HL-60 (cell line): Measurements from ENCODE around the gene PIGBOS1.
"Not testable (repeated sequence)": the region's sequence is repeated elsewhere in the genome, so short reads cannot be mapped to it uniquely, and the experiment has no call there.

ENCODE experiments used
- DNase-seq, 2 experiments: peaks; one replicate each; pipeline ENCODE4 v3.0.0-alpha.2; 2010 to 2020; ENCODE audit warnings: low read depth in 1 of 2, low spot score in 1 of 2
- H3K27ac ChIP-seq: fragments of 250-450 bp; sonication (Bioruptor Pico); replicated peaks from 2 replicates; pipeline ENCODE4 v1.5.1; 2020; ENCODE audit warnings: mild to moderate bottlenecking, moderate library complexity
- H3K27me3 ChIP-seq: fragments of 250-450 bp; sonication (Bioruptor Pico); 2 replicates; pipeline ENCODE4 v1.5.1; 2021; ENCODE audit warnings: mild to moderate bottlenecking, moderate library complexity; ENCODE audit not compliant: insufficient read depth, poor library complexity, severe bottlenecking
- H3K4me3 ChIP-seq: replicated peaks from 2 replicates; pipeline ENCODE4 v1.5.1; 2011; ENCODE audit warnings: mild to moderate bottlenecking, control low read depth, low read length; ENCODE audit not compliant: insufficient read depth
- GABPA ChIP-seq: IDR thresholded peaks from 2 replicates; pipeline ENCODE4 v1.6.1; 2012; ENCODE audit warnings: low read depth
- POLR2AphosphoS5 ChIP-seq: IDR thresholded peaks from 2 replicates; pipeline ENCODE4 v1.6.1; 2012; ENCODE audit warnings: low read depth
- SPI1 ChIP-seq: IDR thresholded peaks from 2 replicates; pipeline ENCODE4 v1.6.1; 2012; ENCODE audit warnings: low read depth, mild to moderate bottlenecking, borderline replicate concordance
- TF ChIP-seq, protein P1 (sequence below): IDR thresholded peaks from one replicate; pipeline ENCODE4 v1.5.1; 2011; ENCODE audit warnings: low read length, control low read depth, inconsistent platforms; ENCODE audit not compliant: insufficient read depth
- TF ChIP-seq, protein P2 (sequence below): IDR thresholded peaks from 2 replicates; pipeline ENCODE4 v1.6.1; 2012; ENCODE audit warnings: low read depth; ENCODE audit not compliant: insufficient replicate concordance

PIGBOS1 gene

DNA sequence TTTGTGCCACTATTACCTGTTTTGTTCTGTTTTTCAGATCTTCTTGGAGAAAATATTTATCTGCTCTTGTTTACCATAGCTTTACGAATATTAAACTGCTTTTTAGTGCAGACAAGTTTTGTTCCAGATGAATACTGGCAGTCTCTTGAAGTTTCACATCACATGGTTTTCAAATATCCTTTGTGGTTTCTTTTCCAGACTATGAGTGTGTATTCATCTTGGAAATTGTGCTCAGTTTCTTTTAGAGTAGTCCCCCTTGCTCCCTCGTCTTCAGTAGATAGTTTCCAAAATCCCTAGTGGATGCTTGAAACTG is 1.3 kb upstream of the PIGBOS1 start:
- TF ChIP-seq, protein P1, sequence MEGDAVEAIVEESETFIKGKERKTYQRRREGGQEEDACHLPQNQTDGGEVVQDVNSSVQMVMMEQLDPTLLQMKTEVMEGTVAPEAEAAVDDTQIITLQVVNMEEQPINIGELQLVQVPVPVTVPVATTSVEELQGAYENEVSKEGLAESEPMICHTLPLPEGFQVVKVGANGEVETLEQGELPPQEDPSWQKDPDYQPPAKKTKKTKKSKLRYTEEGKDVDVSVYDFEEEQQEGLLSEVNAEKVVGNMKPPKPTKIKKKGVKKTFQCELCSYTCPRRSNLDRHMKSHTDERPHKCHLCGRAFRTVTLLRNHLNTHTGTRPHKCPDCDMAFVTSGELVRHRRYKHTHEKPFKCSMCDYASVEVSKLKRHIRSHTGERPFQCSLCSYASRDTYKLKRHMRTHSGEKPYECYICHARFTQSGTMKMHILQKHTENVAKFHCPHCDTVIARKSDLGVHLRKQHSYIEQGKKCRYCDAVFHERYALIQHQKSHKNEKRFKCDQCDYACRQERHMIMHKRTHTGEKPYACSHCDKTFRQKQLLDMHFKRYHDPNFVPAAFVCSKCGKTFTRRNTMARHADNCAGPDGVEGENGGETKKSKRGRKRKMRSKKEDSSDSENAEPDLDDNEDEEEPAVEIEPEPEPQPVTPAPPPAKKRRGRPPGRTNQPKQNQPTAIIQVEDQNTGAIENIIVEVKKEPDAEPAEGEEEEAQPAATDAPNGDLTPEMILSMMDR: no peak
- TF ChIP-seq GABPA (no peak), SPI1 (no peak), POLR2AphosphoS5 (no peak)
- TF ChIP-seq, protein P2, sequence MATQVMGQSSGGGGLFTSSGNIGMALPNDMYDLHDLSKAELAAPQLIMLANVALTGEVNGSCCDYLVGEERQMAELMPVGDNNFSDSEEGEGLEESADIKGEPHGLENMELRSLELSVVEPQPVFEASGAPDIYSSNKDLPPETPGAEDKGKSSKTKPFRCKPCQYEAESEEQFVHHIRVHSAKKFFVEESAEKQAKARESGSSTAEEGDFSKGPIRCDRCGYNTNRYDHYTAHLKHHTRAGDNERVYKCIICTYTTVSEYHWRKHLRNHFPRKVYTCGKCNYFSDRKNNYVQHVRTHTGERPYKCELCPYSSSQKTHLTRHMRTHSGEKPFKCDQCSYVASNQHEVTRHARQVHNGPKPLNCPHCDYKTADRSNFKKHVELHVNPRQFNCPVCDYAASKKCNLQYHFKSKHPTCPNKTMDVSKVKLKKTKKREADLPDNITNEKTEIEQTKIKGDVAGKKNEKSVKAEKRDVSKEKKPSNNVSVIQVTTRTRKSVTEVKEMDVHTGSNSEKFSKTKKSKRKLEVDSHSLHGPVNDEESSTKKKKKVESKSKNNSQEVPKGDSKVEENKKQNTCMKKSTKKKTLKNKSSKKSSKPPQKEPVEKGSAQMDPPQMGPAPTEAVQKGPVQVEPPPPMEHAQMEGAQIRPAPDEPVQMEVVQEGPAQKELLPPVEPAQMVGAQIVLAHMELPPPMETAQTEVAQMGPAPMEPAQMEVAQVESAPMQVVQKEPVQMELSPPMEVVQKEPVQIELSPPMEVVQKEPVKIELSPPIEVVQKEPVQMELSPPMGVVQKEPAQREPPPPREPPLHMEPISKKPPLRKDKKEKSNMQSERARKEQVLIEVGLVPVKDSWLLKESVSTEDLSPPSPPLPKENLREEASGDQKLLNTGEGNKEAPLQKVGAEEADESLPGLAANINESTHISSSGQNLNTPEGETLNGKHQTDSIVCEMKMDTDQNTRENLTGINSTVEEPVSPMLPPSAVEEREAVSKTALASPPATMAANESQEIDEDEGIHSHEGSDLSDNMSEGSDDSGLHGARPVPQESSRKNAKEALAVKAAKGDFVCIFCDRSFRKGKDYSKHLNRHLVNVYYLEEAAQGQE: no peak
- H3K4me3 ChIP-seq: peak overlapping the region; percentile 89

DNA sequence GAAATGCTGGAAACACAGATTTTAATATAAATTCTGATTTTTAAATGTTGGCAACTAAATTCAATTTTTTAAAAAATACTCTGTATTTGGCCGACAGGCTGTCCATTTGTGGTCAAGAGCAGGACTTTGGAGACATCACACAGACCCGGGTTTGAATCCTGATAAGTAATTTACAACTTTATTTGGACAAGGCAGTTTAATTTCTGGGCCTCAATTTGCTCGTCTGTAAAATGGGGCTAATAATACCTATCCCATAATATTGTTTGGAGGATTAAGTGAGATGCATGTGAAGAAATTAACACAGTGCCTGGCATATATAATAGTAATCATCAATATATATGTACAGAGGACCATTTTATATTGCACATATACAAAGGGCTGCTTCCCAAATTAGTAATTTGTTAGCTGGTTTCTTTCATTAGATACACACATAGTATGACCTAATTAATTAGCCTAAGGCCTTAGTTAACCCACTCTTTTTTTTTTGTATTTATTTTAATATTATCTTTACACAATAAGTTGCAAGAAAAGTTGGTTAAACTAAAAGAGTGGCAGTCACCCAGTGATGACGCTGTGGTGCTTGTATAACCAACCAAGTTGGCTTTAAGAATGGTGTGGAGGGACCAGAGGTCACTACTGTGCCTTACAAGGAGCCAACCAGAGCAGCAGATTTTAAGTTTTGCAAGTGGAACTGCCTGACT is 764 bp upstream of the PIGBOS1 start:
- no peaks in the 10 kb centered on the region for H3K27me3 ChIP-seq
- peak; percentile 68 to 77 for DNase-seq
- H3K4me3 ChIP-seq: peak overlapping the region; percentile 89
- peak overlapping the region; percentile 98 for H3K27ac ChIP-seq
- TF ChIP-seq, protein P2: no peak
- TF ChIP-seq, protein P1: no peak
- TF ChIP-seq GABPA: no peak
- no peak for TF ChIP-seq POLR2AphosphoS5

More for the DNA sequence above, 1.3 kb upstream of the PIGBOS1 start:
- Histone ChIP-seq H3K27ac (peak overlapping the region; percentile 98), H3K27me3 (no peaks in the 10 kb centered on the region)
- no peak for DNase-seq

DNA sequence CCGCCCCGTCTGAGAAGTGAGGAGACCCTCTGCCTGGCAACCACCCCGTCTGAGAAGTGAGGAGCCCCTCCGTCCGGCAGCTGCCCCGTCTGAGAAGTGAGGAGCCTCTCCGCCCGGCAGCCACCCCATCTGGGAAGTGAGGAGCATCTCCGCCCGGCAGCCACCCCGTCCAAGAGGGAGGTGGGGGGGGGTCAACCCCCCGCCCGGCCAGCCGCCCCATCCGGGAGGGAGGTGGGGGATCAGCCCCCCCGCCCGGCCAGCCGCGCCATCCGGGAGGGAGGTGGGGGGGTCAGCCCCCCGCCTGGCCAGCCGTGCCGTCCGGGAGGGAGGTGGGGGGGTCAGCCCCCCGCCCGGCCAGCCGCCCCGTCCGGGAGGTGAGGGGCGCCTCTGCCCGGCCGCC is 16.1 kb downstream of the PIGBOS1 start:
- not testable (repeated sequence) for H3K27ac ChIP-seq, DNase-seq, H3K27me3 ChIP-seq, H3K4me3 ChIP-seq

DNA sequence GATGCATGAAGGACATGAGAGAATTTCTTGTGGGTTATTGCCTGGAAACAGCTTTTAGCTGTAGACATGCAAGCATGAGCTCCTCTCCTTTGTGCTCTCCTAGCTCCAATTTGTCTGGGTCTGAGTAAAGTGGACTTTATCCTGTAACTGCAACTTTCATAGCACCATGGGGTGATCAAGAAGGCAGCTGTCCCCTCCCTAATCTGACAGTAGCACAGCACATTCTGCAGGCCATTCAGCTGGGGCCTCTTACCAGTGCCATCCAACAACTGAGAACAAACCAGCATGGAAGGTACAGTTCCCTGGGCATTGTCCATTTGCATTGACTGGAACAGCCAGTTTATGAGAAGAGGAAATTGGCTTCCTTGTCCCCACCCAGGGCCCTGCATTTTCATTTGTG is 21.6 kb downstream of the PIGBOS1 start:
- Histone ChIP-seq H3K27ac (no peak overlapping the region), H3K27me3 (no peaks in the 10 kb centered on the region), H3K4me3 (no peak overlapping the region)
- no peak for TF ChIP-seq POLR2AphosphoS5
- no peak for DNase-seq

DNA sequence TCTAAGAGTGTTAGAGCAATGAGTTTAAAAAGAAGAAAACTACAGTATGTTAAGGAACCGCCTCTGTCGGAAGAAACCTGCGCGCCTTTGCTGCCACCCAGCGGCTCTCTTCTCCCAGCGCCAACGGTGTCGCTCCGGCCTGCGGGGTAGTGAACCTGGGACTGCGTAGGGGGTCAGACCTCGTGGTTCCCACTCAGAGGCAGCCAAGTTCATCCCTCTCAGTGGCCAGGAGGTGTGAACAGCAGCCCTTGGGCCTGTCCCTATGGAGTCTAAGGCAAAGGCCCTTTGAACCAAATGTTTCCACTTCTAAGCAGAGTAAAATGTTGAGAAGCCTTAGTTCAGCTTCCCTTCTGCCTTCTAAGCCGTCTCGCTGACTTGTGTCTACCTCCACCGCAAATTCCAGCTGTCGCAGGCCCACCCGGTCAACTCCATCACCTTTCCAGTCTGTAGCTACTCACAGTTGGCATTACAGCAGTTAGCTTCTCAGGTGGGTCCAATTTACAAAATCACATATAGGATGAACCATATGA is 28.3 kb downstream of the PIGBOS1 start:
- Histone ChIP-seq H3K4me3 (peak overlapping the region; percentile 70), H3K27me3 (no peaks in the 10 kb centered on the region), H3K27ac (peak overlapping the region; percentile 96)
- peak in 1 of 2 experiments; percentile 85 for DNase-seq
- TF ChIP-seq GABPA (no peak), SPI1 (no peak), POLR2AphosphoS5 (no peak)
- TF ChIP-seq, protein P1: peak; percentile 78
- TF ChIP-seq, protein P2: no peak
